Measurements from ENCODE around the gene C2orf49. TPM values are rescaled to one million over a fixed set of nuclear protein-coding genes. Genes with fewer than 3 reads are reported as not detected.

Gene C2orf49
- total RNA-seq (10 to 100 TPM; 12.9 to 32.5 (median 20.3) TPM), polyA plus RNA-seq (10 to 100 TPM; 12.6 to 27.2 TPM)
- long read RNA-seq, donor 1, full-length matches to known transcripts = 5 of 10 reads
- long read RNA-seq, donor 1, partial matches to known transcripts = 1 of 10 reads
- long read RNA-seq, donor 1, other reads (novel, unspliced or antisense) = 4 of 10 reads
- long read RNA-seq, donor 2, full-length matches to known transcripts = 11 of 11 reads
- long read RNA-seq, donor 2, partial matches to known transcripts = 0 of 11 reads
- long read RNA-seq, donor 2, other reads (novel, unspliced or antisense) = 0 of 11 reads
- long read RNA-seq, donor 3, full-length matches to known transcripts = 38 of 50 reads
- long read RNA-seq, donor 3, partial matches to known transcripts = 0 of 50 reads
- long read RNA-seq, donor 3, other reads (novel, unspliced or antisense) = 12 of 50 reads

DNA sequence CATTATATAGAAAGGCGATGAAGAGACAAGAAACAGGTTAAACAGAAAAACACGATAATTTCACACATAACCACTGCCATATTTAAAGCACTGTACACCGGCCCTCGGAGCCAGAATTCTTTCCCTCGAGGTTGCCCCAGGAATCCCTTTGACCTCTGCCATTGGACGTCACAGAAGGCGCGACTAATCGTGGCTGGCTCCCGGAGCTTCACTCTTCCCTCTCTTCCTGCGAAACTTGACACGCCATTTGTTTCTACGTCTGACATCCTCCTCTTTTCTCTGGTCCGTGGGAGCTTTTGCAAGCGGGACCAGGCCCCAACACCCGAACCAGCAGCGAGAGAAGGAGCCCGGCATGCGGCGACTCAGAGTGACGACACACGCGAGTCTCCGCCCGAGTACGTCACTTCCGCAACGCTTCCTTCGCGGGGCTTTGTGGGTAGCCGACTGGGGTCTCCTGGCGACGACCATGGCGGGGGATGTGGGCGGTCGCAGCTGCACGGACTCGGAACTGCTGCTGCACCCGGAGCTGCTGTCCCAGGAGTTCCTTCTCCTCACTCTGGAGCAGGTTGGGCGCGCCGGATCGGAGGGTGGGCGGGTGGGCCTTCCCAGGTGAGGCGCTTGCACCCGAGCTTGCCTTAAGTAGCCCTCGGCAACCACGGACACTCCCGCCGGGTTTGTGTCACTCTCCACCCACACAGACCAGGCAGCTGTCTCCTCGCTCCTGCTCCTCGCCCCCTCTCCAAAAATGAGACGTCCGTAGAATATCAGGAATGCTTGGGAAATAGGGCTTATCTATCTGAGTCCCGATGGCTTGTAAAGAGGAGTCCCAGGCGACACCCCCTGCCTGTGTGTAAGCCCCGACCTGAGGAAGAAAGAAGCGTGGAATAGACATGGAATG is at the start of gene C2orf49:
TSS of gene C2orf49 (plus strand) at position 419 of the 898 bp plus-strand sequence. CDS start at position 467, 48 bp downstream.
- Histone ChIP-seq H3K9me3 (no peaks in the 10 kb centered on the region), H3K36me3 (no peaks in the 10 kb centered on the region), H3K4me1 (ENCODE audit: insufficient read depth) (no peaks in the 10 kb centered on the region), H3K27ac (peak within 1 kb of the TSS; percentile 88 to 94), H3K4me3 (peak within 1 kb of the TSS; percentile 96), H3K27me3 (no peaks in the 10 kb centered on the region)
- TF ChIP-seq POLR2A (IDR thresholded peaks at IDR 0.05) (peak; percentile 48), EP300 (IDR thresholded peaks at IDR 0.05) (no peak)
- TF ChIP-seq, protein P1, sequence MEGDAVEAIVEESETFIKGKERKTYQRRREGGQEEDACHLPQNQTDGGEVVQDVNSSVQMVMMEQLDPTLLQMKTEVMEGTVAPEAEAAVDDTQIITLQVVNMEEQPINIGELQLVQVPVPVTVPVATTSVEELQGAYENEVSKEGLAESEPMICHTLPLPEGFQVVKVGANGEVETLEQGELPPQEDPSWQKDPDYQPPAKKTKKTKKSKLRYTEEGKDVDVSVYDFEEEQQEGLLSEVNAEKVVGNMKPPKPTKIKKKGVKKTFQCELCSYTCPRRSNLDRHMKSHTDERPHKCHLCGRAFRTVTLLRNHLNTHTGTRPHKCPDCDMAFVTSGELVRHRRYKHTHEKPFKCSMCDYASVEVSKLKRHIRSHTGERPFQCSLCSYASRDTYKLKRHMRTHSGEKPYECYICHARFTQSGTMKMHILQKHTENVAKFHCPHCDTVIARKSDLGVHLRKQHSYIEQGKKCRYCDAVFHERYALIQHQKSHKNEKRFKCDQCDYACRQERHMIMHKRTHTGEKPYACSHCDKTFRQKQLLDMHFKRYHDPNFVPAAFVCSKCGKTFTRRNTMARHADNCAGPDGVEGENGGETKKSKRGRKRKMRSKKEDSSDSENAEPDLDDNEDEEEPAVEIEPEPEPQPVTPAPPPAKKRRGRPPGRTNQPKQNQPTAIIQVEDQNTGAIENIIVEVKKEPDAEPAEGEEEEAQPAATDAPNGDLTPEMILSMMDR (IDR thresholded peaks at IDR 0.05) = no peak
- WGBS, 3 donors = 0% methylated on average over 56 to 58 of the region's 58 CpGs
- intact Hi-C loops (cut with DNase I) = no loop called here
- DNase-seq = peak; percentile 86 to 93 (median 89)

DNA sequence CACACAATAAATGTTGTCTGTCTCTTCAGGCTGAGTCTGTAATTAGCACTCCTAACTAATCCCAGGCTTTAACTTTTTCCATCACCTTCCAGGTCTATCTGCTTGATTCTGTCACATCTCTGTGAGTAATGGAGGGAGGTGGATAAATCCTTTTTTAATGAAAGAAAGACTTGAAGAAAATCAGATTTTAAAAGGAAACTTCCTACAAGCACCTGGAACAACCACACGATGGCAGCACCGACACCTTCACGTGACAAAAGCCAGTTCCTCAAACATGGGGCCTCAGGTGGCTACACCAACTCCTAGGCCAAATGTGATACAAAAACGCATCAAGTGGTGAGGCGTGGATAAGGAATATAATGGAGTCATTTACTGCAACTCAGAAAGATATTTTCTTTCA is 49.6 kb upstream of the C2orf49 start:
- H3K27ac ChIP-seq = no peak overlapping the region
- DNase-seq = no peak
- 62 to 65% (median 63%) methylated on average over 5 of the region's 5 CpGs for WGBS, 3 donors
- H3K4me3 ChIP-seq = no peak overlapping the region
- no peaks in the 10 kb centered on the region for H3K27me3 ChIP-seq
- no peaks in the 10 kb centered on the region for H3K4me1 ChIP-seq (ENCODE audit: insufficient read depth)
- TF ChIP-seq, protein P1 (IDR thresholded peaks at IDR 0.05) = no peak
- TF ChIP-seq EP300 (IDR thresholded peaks at IDR 0.05) = no peak
- no peak for TF ChIP-seq POLR2A (IDR thresholded peaks at IDR 0.05)
- H3K36me3 ChIP-seq = no peaks in the 10 kb centered on the region
- H3K9me3 ChIP-seq = no peaks in the 10 kb centered on the region
- intact Hi-C loops (cut with DNase I) = loop anchor here in 1 of 4 donors (2.0 kb wide), 1 partner anchor 43 kb away; no protein-coding TSS in a partner anchor

DNA sequence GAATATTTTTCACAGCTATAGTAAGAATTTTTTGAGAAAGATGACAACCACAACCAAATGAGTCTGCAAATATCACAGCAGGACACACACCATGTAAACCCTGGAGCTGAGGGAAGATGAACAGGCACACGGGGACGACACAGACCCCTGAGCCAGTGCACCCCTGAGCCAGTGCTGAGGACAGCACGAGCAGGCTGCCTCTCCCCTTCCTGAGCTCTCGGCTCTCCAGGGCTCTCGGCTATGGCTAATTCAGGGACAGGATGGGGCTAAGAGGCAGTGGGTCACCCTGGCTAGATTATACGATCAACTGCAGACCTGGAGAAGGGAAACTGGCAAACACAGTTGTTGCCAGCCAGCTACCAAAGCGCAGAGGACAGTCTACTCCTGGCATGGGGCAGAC is 49.2 kb upstream of the C2orf49 start:
- H3K36me3 ChIP-seq = no peaks in the 10 kb centered on the region
- no peak for DNase-seq
- H3K27ac ChIP-seq = no peak overlapping the region
- intact Hi-C loops (cut with DNase I) = no loop called here
- H3K27me3 ChIP-seq = no peaks in the 10 kb centered on the region
- H3K4me3 ChIP-seq = no peak overlapping the region
- no peaks in the 10 kb centered on the region for H3K4me1 ChIP-seq (ENCODE audit: insufficient read depth)
- H3K9me3 ChIP-seq = no peaks in the 10 kb centered on the region
- WGBS, 3 donors = 87 to 94% (median 91%) methylated on average over 7 of the region's 7 CpGs
- TF ChIP-seq POLR2A (IDR thresholded peaks at IDR 0.05) (no peak), EP300 (IDR thresholded peaks at IDR 0.05) (no peak)
- TF ChIP-seq, protein P1 (IDR thresholded peaks at IDR 0.05) = no peak

- no peaks in the 10 kb centered on the region for H3K9me3 ChIP-seq
- H3K4me3 ChIP-seq = no peak overlapping the region
- 84 to 96% (median 94%) methylated on average over 6 of the region's 6 CpGs for WGBS, 3 donors
- TF ChIP-seq, protein P1 (IDR thresholded peaks at IDR 0.05) = no peak
- TF ChIP-seq EP300 (IDR thresholded peaks at IDR 0.05) (no peak), POLR2A (IDR thresholded peaks at IDR 0.05) (no peak)
- no peak overlapping the region for H3K27ac ChIP-seq
- H3K27me3 ChIP-seq = no peaks in the 10 kb centered on the region
- no peaks in the 10 kb centered on the region for H3K4me1 ChIP-seq (ENCODE audit: insufficient read depth)
- DNase-seq = no peak
- no peaks in the 10 kb centered on the region for H3K36me3 ChIP-seq
- intact Hi-C loops (cut with DNase I) = loop anchor here in 2 of 4 donors (10.0 kb wide), 1 partner anchor 176 kb away; no protein-coding TSS in a partner anchor
Measured at GRCh38 chr2:105290981-105291660, 46.2 kb upstream of the C2orf49 start.
